ENCODE measurements around the gene COMMD4.

COMMD4 gene

GRCh38 chr15:75352186-75353080 is 16.6 kb downstream of the COMMD4 start:
- Histone ChIP-seq H3K4me3 (no peak overlapping the region), H3K27ac (no peak overlapping the region)

GRCh38 chr15:75353604-75354003 is 17.7 kb downstream of the COMMD4 start:
- no peak overlapping the region for H3K27ac ChIP-seq
- no peak overlapping the region for H3K4me3 ChIP-seq

DNA sequence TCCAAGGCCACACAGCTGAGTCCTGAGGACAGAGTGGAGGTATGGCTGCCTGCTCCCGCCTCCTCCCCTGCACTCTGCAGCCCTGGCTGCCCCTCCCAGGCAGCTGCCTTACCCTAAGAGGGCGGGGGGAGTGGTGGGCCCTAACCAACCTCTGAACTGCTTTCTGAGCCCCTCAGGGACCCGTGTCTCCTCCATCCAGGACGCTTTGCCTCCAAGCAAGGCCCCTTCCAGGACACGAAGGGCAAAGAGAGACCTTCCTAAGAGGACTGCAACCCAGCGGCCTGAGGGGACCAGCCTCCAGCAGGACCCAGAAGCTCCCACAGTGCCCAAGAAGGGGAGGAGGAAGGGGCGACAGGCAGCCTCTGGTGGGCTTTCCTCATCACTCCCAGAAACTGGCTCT is 18.6 kb downstream of the COMMD4 start:
- H3K27ac ChIP-seq, result no peak overlapping the region
- H3K4me3 ChIP-seq, result no peak overlapping the region

- Histone ChIP-seq H3K4me3 (no peak overlapping the region), H3K27ac (no peak overlapping the region)
These were observed 19.5 kb downstream of the COMMD4 start for GRCh38 chr15:75355369-75355768.

GRCh38 chr15:75356006-75356405 is 20.1 kb downstream of the COMMD4 start:
- Histone ChIP-seq H3K27ac (no peak overlapping the region), H3K4me3 (no peak overlapping the region)

DNA sequence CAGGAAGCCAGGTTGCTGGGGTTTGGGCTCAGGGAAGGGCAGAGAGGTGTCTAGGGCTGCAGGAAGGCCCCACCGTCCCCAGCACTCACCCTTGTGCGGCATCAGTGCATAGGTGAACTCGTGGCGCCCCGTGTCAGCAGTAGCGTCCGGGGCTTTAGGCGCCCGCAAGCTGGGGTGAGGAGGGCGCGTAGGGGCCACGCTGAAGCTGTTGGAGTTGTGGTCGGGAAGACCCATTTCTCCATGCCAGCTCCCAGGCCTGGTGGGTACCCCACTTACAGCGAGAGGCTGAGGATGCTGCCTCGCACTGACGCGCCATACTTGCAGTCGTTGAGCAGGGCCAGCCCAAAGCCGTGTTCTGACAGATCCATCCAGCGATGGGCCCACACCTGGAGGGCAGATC is 20.7 kb downstream of the COMMD4 start:
- Histone ChIP-seq H3K27ac (no peak overlapping the region), H3K4me3 (no peak overlapping the region)

DNA sequence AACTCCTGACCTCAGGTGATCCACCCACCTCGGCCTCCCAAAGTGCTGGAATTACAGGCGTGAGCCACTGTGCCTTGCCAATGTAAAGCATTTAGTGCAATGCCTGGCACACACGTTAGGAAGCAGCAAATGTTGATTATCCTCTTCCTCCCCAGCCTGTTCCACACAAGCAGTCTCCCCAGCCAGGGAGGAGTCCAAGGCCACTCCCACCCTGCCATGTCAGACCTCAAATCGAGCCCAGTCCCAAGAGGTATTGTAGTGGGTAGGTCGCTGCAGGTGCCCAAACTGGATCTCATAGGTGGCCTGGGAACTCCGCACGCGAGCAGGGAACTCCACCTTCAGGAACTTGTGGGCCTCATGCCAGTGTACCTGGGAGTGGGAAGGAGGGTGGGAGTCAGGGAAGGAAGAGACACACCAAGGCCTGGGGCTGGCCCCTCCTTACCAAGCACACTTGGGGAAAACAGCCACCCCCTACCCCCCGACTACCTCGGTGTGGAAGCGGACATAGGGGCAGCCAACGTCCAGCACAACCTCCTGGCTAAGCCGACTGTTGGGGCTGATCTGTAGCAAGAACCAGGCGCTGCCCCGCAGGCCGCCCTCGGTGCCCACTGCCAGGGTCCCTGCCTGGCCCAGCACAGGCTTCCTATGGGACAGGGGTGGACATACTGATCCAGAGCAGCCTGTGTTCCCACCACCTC is 22.3 kb downstream of the COMMD4 start:
- no peak overlapping the region for H3K4me3 ChIP-seq
- H3K27ac ChIP-seq, result no peak overlapping the region

- Histone ChIP-seq H3K27ac (no peak overlapping the region), H3K4me3 (no peak overlapping the region)
These were observed 23.1 kb downstream of the COMMD4 start for GRCh38 chr15:75358771-75359536.

- Histone ChIP-seq H3K27ac (no peak overlapping the region), H3K4me3 (no peak overlapping the region)
These were observed 23.8 kb downstream of the COMMD4 start for GRCh38 chr15:75359537-75360250.

GRCh38 chr15:75360391-75360790 is 24.5 kb downstream of the COMMD4 start:
- H3K4me3 ChIP-seq, result no peak overlapping the region
- H3K27ac ChIP-seq, result no peak overlapping the region

DNA sequence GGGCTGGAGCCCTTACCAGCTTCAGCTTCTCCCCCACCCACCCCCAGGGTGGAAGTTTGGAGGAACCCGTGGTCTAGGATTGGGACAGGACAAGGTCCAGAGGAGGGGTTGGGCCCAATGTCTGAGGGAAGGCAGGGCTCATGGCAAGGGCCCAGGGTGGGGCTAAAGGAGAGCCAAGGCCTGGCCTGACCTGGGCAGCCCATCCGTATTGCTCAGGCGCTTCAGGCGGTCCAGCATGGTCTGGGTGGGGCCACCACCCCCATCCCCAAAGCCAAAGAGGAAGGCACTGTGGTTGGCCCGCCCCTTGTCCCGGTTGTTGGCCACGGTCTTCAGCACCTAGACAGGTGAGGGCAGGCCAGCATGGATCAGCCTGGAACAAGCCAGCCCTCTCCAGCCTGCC is 25.0 kb downstream of the COMMD4 start:
- Histone ChIP-seq H3K27ac (no peak overlapping the region), H3K4me3 (no peak overlapping the region)

DNA sequence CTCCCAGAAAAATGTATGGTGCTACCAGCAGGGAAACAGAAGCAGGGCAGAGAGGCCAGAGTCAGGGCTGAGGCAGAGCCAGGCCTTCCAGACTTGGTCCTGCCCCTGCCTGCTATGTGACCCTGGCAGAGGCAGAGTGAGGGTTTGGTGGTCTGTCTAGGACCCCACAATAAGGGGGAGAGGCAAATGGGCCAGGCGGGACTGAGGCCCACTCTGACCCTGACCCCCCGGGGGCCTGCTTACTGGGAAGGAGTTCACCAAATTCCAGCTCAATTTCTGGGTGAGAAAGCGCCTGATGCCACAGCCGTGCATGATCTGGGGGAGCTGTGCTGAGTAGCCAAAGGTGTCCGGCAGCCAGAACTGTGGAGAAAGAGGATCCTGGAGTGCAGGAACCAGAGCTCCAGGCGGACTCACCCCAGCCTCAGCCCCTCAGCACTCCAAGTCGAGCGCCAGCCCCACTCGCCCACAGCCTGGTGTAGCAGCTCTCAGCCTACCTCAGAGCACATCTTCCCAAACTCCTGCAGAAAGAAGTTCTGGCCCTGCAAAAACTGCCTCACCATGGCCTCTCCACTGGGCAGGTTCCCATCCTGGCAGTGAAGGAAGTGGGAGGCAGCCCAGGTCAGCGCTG is 25.6 kb downstream of the COMMD4 start:
- Histone ChIP-seq H3K4me3 (no peak overlapping the region), H3K27ac (no peak overlapping the region)

DNA sequence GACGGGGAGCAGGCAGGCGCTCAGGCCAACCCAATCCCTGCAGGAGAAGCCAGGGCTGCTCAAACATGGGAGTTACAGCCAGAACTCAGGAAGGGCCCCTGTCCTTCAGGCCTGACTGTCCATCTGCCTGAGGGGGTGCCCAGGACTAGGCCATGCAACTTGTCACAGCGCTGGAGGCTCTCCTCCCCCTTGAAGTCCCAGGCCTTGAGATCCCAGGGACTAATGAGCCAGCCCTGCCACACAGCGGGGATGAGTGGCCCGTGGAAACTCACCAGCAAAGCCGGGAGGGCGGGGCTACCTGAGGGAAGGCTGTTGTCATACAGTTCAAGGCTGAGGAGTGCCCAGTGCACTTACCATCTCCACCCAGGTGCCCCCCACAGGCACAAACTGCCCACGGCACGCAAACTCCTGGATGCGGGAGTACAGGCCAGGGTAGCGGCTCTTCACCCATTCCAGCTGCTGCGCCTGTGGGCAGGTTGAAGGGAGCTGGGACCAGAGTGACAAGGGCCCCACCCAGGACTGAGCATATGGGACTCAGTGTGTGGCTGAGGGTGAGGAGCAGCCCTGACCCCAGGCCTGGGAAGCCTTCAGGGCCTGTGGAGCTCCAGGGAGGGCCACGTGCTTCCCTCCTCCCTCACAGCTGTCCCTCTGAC is 26.3 kb downstream of the COMMD4 start:
- no peak overlapping the region for H3K27ac ChIP-seq
- no peak overlapping the region for H3K4me3 ChIP-seq

- no peak overlapping the region for H3K4me3 ChIP-seq
- no peak overlapping the region for H3K27ac ChIP-seq
These were observed 26.9 kb downstream of the COMMD4 start for GRCh38 chr15:75362642-75363249.

DNA sequence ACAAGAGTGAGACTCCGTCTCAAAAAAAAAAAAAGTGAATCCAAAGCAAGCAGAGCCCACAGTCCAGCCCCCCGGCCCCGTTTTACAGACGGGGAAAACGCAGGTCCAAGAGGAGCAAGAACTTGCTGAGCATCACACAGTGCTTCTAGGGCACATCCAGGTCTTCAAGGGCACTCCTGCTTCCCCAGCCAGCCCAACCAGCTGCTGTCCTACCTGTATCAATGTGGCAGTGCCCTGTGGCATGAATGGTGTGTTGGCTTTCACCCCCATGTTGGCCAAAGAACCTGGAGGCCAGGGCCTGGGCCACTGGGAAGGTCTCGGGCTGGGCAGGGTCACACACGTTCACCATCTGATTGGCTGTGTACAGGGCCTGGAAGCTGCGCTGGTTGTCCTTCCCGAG is 27.9 kb downstream of the COMMD4 start:
- H3K4me3 ChIP-seq, result no peak overlapping the region
- H3K27ac ChIP-seq, result no peak overlapping the region

- no peak overlapping the region for H3K4me3 ChIP-seq
- no peak overlapping the region for H3K27ac ChIP-seq
These were observed 29.0 kb downstream of the COMMD4 start for GRCh38 chr15:75364881-75365280.

GRCh38 chr15:75366163-75366562 is 30.3 kb downstream of the COMMD4 start:
- Histone ChIP-seq H3K27ac (no peak overlapping the region), H3K4me3 (no peak overlapping the region)

GRCh38 chr15:75367006-75367405 is 31.1 kb downstream of the COMMD4 start:
- Histone ChIP-seq H3K4me3 (no peak overlapping the region), H3K27ac (peak overlapping the region in 9 of 21 experiments; percentile 94 to 100 (median 99))

Data from skin epidermis (tissue), 12 donors.